Fibroblast of gingiva (primary cell): ENCODE measurements around the gene SLC35F3.
"Not testable (repeated sequence)": the region's sequence is repeated elsewhere in the genome, so short reads cannot be mapped to it uniquely, and the experiment has no call there.

ENCODE experiments used
- DNase-seq: peaks from one replicate; pipeline ENCODE4 v3.0.0-alpha.2; 2011; ENCODE audit warnings: low read depth

The SLC35F3 gene

DNA sequence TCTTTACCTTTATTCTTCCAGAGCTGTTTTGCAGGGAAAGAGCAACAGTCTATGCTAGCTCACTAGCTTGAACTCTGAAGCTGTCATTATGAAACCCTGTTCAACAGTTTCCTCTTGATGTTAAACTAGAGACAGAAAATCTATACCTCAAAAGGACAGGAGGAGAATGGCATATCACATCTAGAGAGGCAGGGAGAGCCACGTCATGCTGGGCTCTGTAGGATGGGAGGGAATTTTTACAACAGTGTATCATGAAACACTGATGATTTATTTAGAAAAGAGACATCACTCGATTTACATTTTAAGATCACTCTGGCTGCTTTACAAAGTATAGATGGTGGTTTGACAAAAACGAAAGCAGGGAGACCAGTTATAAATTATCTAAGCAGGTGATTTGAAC is 243.9 kb downstream of the SLC35F3 start:
- DNase-seq, result no peak

GRCh38 chr1:234148816-234149215 is 244.3 kb downstream of the SLC35F3 start:
- DNase-seq, result no peak

DNA sequence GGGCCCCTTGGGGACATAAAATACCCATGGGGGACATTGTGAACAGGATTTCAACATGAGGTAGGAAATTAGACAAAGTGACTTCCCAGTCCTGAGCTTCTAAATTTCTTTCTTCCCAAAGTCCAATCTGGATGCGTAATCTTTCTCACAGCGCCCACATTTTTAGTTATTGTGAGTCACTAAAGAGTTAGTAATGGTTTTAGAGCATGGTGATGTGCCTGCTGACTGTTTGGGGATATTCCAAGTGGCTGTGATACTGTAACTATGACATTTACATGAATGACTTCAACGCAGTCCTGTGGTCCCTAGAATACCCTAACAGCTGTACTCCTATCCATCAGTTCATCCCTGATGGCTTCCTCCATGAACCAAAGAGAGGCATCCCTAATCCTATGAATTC is 244.7 kb downstream of the SLC35F3 start:
- no peak for DNase-seq

DNA sequence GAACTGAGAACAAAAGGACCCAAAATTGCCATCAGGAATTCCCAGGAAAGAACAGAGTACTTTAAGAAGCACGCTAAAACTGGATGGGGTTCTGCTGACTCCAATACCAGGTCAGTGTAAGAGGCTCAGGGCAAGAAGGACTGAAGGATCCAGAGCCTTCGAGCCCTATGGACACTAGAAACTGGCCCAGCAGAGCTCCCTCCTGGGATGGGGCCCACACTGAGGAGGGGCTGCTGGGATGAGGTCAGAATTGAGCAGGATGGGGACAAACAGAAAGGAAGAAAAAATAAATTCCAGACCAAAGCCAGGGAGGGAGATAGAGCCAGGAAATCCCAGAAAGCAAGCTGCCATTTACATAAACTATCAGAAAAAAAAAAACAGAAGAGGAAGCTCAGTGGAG is 246.4 kb downstream of the SLC35F3 start:
- DNase-seq, result no peak

- DNase-seq, result not testable (repeated sequence)
Measured at GRCh38 chr1:234152344-234152743, 247.9 kb downstream of the SLC35F3 start.

DNA sequence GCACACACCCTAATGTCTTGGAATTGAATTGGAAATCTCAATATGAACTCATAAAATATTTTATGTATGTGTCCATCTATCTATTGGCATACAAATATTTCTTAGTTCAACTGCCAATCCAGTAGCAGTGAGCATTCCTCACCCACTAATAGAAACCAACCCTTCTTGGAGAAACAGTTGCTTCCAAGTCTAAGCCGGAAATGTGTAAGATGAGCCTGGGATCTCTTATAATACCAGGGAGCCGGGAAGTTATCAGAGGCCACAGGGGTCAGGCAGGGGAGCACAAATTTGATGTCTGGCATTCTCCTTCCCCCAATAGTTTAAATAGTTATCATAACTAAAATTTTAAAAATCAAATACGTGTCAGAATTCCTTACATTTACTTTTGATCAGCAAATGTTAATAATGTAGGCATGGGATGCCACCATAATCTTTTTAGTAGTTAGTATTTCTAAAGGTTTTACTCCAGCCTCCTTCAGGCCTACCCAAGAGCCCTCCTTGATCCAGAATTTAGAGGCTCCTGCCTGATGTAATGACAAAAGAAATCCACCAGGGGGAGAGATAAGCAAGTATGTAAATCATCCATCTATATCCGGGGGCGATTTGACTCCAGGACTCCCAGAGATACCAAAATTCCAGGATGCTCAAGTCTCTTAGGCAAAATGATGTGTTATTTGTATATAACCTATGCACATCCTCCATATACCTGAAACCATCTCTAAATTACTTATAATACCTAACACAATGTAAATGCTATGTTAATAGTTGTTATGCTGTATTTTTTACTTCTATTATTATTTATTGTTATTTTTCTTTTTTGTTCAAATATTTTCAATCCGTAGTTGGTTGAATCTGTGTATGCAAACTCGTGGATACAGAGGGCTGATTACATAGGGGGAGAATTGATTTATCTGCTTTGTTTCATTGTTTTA is 250.1 kb downstream of the SLC35F3 start:
- peak; percentile 55 for DNase-seq

GRCh38 chr1:234162661-234163060 is 258.2 kb downstream of the SLC35F3 start:
- no peak for DNase-seq

DNA sequence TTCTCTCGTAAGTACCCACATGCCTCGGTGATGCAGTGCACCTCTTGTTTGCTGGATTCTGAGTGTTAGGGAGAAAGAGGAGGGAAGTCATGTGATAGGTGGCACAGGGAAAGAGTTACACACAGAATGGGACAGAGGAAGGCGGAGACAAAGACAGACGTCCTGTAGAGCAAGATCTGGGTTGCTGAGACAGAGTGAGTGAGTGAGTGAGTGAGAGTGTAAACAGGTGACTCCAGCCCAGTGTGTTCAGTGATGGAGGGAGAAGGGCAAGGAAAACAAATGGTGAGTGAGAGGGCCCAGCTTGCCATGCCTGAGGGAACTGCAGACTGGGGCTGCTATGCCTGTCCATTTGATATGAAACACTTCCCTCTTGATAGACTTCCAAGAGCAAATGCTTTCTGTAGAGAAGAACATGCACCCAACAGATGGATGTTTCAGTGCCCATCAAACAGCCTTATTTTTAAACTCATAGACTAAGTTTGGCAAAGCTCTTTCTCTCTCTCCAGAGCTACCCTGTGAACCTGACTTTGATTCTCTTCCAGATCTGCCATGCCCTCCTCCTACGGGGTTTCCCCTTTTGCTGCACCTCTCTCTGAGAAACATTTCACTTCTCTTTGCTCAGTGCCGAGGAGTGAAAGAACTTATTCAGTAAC is 258.9 kb downstream of the SLC35F3 start:
- no peak for DNase-seq

- no peak for DNase-seq
Measured at GRCh38 chr1:234164098-234164709, 259.7 kb downstream of the SLC35F3 start.

GRCh38 chr1:234168061-234168724 is 263.7 kb downstream of the SLC35F3 start:
- no peak for DNase-seq

DNA sequence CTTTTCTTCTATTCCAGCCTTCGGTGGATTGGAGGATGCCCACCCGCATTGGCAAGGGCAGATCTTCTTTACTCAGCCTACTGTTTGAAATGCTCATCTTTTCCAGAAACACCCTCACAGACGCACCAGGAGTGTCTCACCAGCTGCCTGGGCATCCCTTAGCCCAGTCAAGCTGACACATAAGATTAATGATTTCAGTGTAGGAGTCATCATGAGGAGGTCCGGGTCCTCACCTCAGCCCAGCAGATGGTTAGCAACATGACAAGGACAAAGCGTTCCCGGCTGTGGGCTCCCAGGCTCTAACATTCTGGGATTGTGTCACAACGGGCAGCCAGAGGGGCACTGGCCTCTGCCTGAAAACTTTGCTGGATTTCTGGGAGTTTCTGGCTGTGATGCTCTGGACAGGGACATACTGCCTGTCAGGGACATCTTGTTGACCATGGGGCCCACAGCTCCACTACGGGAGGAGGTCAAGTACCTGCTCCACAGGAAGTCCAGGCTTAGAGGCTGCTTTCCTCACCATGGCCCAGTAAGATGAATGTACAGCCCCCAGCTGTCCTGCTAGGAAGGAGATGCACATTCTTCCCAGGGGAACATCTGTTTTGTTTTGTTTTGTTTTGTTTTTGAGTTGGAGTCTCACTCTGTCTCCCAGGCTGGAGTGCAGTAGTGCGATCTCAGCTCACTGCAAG is 264.8 kb downstream of the SLC35F3 start:
- no peak for DNase-seq

DNA sequence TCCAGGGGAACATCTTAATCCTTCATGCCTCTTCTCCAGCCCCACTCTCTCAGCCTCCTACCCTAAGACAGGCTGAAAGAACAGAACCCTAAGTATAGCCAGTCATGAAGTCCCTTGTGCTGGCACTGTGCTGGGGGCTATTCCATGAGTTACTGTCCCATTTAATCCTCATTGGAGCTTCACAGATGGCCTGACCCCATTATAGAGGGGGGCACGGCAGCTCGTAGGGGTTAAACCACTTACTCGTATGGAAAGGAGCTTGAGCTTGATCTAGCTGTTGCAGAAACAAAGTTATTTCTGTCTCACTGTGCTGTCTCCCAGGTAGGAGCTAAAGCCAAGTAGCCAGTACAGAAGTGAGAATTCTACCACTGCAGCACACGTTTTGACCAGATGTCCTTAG is 265.6 kb downstream of the SLC35F3 start:
- DNase-seq, result no peak

DNA sequence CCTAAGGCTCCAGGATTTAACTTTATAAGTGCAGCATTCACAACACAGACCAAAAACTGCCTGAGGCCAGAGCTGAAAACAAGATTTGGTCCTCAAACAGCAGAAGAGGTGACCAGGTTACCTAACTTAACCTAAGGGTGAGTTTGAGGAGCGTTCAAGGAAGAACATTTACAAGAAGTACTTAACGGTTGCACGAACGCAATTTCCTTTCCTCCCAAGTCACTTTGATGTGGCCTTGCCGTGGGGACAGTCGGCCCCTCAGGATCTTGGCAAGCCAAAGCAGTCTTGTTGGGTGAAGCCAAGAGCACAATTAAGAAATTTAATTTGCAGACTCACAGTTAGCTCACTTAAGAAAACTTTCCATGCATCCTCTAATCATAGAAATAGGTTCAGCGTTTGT is 266.1 kb downstream of the SLC35F3 start:
- no peak for DNase-seq

DNA sequence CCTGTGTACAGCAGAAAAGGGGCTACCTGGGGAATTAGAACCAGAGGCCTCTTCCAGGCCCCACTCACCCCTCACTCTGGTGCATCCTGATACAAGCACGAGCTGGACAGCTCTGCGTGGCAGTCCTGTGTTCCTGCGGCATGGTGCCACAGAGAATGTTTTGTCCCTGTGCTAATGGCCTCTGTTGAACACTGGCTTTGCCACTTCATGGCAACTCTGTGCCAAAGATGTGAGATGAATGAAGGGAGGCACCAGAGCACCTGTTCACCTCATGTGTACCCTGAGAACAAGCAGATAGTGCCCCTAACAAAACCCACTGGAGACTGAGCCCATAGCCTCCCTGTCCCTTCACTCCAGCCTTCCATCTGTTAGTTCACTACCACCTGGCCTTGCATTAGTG is 269.5 kb downstream of the SLC35F3 start:
- DNase-seq, result no peak

- DNase-seq, result no peak
Measured at GRCh38 chr1:234175363-234175762, 270.9 kb downstream of the SLC35F3 start.

GRCh38 chr1:234176000-234176399 is 271.5 kb downstream of the SLC35F3 start:
- DNase-seq, result no peak

DNA sequence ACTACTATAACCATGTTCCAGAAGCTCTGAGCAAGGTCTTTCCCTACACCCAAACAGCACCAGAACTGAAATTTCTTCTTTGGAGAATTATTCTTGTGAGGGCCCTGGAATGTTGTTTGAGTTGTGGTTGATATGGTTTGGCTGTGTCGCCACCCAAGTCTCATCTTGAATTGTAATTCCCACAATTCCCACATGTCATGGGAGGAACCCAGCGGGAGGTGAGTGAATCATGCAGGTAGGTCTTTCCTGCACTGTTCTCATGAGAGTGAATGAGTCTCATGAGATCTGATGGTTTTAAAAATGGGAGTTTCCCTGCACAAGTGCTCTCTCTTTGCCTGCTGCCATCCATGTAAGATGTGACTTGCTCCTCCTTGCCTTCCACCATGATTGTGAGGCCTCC is 272.4 kb downstream of the SLC35F3 start:
- not testable (repeated sequence) for DNase-seq

GRCh38 chr1:234185438-234185837 is 281.0 kb downstream of the SLC35F3 start:
- no peak for DNase-seq

- DNase-seq, result no peak
Measured at GRCh38 chr1:234186037-234186688, 281.7 kb downstream of the SLC35F3 start.

- no peak for DNase-seq
Measured at GRCh38 chr1:234188454-234188792, 283.9 kb downstream of the SLC35F3 start.

DNA sequence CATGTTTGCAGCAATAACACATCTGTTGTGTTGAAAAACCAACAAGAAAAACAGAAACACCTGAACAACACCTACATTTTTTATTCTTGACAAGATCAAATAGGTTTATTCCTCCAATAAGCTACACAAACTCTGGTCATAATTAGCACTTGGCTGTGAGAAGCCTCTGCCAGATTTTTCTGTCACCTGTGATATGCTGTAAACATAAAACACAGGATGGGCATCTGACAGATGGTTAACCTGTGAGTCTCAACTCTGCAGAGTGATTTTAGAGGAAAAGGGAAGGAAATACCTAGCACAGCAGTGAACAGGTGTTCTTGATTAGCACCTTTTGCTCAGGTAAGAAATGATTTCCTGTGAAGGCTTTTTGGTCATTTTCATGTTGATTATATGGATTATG is 293.4 kb downstream of the SLC35F3 start:
- DNase-seq, result no peak
